Glomerular visceral epithelial cell (primary cell): ENCODE results near the gene KIF25.

Experiments used
- DNase-seq: peaks from one replicate; pipeline ENCODE4 v3.0.0-alpha.2; 2016; ENCODE audit errors: extremely low spot score

KIF25 gene

DNA sequence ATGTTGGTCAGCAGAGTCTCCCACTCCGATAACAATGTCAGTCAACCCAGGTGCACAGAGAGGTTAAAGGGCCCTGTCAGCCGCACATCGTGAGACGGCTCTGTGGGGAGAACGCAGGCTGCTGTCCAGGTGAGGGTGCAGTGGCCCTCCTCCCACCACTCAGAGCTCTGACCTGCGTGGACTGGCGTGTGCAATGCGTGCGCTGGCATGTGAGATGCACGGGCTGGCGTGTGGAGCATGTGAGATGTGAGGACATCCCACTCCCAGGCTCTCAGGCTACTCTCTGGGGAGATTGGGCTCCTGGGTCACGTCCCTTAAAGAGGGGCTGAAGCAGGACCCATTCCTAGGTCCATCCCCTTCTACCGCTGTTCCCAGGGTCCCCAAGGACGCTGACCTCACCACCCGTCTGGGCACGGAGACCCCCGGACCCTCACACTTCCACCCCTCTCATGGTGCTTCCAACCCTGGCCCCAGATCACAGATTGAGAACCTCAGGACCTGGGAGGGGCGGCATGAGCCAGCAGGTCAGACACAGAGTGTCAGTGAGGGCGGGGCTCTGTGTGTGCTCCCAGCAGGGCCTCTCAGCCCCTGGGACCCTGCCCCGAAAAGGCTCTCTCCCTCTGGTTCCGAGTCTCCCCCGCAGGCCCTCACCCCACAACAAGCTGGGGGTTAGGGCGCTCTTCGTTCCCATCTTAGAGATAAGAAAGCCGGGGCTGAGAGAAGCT is 90.1 kb downstream of the KIF25 start:
- no peak for DNase-seq

DNA sequence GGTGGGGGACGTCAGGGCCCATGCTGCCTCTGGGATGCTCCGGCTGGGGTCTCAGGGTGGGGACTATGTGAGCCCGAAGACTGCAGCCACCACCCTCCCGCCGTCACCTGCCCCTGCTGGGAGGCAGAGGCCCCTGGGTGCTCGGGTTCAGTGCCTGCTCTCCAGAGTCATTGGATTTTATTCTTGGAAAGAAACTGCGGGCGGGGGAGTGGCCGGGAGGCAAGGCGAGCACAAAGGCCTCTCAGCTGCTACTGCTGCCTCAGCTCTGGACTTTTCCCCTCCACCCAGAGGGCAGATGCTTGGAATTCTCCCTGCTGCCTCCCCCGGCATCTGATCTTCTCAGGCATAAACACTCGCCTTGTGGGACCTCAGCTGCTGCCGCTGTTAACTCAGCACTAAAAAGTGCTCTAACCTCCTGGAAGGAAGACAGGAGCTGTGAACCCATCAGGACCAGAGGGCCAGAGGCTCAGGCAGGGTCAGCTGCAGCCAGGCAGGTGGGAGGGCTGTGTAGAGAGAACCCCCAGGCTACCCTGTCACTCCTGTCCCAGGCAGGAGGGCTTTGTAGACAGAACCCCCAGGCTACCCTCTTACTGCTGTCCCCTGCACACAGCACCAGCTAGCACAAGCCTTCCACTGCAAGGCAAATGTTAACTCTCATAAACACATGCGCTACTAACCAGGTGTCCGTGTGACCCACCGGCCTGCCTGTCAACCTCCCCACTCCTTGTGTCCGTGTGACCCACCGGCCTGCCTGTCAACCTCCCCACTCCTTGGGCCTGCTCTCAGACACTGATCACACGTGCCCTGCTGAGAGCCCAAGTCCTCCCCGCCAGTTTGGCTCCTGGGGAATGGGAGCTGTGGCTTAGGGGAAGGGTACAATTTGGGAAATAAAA is 90.9 kb downstream of the KIF25 start:
- DNase-seq = peak; percentile 15

DNA sequence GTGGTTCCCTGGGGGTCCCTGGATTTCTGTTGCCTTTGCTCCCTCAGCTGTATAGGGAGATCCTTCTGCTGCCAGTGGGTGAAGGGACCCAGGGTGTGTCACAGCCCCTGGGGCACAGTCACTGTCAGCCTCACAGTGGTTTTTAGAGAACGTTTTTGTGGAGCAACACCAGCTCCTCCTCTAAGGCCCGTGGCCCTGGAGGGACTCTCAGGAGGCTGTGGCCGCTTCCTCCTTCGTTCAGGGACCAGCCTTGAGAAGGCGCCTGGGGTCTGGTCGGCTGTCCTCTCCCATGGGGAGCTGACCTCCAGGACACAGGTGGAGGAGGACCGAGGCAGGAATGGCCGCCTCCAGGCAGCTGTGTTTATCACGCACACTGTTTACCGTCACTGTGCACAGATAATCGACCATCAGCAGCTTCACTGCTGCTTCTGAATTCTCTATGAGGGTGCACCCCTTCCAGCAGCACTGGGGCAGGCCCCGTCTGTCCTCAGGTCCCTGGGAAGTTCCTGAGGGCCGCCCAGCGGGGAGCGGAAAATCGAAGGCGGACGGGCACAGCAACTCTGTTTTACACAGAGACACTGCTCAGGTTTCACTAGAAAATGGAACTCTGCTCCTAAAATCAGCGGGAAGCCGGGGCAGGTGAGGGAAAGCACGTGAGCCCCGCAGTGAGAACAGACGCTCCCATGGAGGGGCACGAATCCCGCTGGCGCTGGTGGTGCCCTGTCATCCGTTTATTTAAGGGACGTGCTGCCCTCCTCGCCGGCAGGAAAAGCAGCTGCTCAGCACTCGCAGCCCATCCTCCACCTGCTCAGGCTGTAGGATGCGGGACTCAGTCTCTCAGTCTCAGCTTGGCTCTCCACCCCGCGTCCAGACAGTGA is 92.0 kb downstream of the KIF25 start:
- no peak for DNase-seq

DNA sequence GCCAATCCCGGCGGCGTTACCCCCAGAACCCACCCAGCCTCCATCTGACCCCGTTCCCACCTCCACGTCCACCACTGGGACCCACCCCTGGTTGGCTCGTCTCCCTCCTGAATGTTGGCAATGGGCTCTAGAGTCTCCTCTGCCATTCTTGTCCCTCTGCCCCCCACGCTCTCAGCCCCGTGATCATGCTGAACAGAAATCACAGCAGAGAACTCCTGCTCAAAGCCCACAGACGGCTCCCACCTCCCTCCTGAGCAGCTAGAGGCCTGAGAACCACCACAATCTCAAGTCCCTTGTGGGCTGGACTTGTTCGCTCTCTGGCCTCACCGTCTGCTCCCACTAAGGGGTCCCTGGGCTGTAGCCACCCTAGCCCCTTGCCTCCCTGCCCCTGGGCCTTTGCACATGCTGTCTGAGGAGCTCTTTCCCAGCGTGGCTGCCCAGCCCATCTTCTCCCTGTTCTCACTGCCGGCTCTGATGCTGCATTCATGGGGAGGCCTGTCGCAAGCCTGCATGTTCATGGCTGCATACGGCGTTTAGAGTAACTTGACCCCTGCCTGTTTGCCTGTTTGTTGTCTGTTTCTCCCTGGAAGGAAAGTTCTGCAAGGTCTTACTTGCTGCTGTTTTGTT is 92.7 kb downstream of the KIF25 start:
- no peak for DNase-seq

DNA sequence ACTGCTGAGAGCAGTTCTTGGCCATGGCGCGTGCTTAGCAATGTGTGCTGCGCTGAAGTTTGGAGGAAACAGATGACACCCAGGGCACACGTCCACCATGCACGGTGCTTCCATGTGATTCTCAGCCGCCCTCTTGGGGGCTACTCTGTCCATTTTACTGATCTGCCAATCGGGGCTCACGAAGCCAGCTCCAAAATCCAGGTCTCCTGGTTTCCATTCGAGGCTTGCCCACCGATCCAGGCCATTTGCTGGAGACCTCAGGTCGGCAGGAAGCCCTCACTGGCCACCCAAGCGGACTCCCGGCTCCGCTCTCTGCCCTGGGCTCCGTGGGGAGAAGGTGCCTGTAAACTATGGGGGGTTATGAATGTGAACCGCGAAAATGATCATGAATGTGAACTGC is 93.2 kb downstream of the KIF25 start:
- no peak for DNase-seq

DNA sequence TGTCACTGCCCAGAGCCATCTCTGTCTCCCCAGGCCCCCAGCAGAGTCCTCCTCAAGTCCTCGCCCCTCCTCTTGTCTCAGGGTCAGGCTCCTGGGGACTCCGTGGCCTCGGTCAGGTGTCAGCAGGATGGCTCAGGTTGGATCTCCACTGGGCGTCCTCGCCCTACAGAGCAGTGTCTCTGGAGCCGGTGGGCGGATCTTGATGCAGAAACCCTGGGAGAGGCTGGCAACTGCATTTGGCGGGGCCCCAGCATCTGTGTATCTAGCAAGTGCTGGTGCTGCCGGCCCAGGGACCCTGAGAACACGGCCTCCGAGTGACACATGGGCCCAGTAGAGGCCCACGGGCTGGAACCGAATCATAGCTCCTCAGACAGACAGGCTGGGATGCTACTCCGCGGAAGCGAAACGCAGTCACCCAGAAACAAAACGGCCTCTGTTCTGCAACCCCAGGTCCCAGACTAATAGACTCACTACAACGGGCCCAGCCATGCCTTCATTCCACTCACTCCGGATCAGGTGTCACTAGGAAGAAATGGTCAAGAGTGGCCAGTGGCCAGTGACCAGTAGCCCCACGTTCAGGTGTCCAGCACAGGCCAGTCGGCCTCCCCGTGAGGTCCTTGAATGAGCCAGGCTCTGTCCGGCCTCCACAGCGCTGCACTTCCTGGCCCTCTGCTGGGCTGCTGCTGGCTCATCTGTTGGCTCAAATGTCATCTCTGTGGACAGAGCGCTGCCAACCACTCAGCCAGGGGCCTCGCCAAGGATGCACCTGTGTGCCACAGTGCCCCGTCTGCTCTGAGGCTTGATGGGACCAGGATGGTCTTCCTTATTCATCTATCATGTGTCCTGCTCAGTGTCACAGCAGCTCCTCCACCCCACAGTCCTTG is 94.2 kb downstream of the KIF25 start:
- no peak for DNase-seq

- DNase-seq = no peak
Measured at GRCh38 chr6:168092541-168092940, 95.1 kb downstream of the KIF25 start.

DNA sequence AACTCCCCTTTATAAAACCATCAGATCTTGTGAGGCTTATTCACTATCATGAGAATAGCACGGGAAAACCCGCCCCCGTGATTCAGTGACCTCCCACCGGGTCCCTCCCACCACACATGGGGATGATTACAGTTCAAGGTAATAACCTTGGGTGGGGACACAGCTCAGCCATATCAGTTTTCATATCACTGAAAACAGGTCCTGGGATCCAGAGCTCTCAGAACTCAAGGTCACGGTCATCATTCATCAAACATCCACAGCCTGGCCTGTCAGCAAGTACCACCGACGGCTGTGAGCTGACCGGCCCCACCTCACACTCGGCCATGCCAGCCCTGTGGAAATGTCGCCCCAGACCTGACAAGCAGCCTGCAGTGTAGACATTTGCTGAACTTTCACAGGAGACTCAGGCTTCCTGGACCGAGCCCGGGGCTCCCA is 95.6 kb downstream of the KIF25 start:
- no peak for DNase-seq

GRCh38 chr6:168093634-168094033 is 96.2 kb downstream of the KIF25 start:
- no peak for DNase-seq
